ENCODE results near the gene MACF1. TPM values are rescaled to one million over a fixed set of nuclear protein-coding genes. Genes with fewer than 3 reads are reported as not detected.
A peak's percentile ranks its signal among the peaks of the same experiment; 100 is the strongest.

MACF1 gene
- total RNA-seq, 4 donors from 2014 or later: 78.7 to 139 (median 113) TPM

DNA sequence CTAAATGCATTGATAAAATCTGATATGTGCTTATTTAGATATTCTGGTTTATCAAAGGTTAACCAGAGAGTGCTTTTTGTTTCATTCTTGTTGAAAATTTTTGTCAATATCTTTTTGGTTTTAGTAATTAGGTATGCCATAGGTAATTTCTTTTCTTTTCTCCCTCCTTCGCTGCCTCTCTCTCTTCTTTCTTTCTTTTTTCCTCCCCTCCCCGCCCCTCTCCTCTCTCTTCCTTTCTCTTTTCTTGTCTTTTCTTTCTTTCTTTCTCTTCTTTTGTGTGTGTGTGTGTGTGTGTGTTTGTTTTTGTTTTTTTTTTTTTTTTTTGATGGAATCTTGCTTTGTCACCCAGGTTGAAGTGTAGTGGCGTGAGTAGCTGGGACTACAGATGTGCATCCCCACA lies 14.4 kb upstream of the MACF1 start:
- Histone ChIP-seq H3K4me3 (no peak overlapping the region), H3K27me3 (no peaks in the 10 kb centered on the region), H3K4me1 (peaks cover 27 to 36% of the 10 kb centered on the region in 2 donors), H3K36me3 (no peaks in the 10 kb centered on the region), H3K9me3 (no peaks in the 10 kb centered on the region), H3K27ac (peak overlapping the region in 1 of 4 donors; percentile 18)
- no peak for DNase-seq
- TF ChIP-seq, protein P1, sequence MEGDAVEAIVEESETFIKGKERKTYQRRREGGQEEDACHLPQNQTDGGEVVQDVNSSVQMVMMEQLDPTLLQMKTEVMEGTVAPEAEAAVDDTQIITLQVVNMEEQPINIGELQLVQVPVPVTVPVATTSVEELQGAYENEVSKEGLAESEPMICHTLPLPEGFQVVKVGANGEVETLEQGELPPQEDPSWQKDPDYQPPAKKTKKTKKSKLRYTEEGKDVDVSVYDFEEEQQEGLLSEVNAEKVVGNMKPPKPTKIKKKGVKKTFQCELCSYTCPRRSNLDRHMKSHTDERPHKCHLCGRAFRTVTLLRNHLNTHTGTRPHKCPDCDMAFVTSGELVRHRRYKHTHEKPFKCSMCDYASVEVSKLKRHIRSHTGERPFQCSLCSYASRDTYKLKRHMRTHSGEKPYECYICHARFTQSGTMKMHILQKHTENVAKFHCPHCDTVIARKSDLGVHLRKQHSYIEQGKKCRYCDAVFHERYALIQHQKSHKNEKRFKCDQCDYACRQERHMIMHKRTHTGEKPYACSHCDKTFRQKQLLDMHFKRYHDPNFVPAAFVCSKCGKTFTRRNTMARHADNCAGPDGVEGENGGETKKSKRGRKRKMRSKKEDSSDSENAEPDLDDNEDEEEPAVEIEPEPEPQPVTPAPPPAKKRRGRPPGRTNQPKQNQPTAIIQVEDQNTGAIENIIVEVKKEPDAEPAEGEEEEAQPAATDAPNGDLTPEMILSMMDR (IDR thresholded peaks at IDR 0.05 in 4 of 5, conservative IDR thresholded peaks at IDR 0.05 in 1 of 5): no peak
- no peak for TF ChIP-seq POLR2A (IDR thresholded peaks at IDR 0.05)
- intact Hi-C loops (cut with DNase I; ENCODE audit: low total_unique reads) (loop anchor here (2.0 to 5.0 kb wide), 2 partner anchors 59 to 217 kb away; no protein-coding TSS in a partner anchor), in situ Hi-C loops (cut with MboI; ENCODE audit: low sequenced_read_pairs in 4 of 4) (loop anchor here (5.0 to 10.0 kb wide), 3 partner anchors 65 to 88 kb away; no protein-coding TSS in a partner anchor)
- ATAC-seq: no peak

DNA sequence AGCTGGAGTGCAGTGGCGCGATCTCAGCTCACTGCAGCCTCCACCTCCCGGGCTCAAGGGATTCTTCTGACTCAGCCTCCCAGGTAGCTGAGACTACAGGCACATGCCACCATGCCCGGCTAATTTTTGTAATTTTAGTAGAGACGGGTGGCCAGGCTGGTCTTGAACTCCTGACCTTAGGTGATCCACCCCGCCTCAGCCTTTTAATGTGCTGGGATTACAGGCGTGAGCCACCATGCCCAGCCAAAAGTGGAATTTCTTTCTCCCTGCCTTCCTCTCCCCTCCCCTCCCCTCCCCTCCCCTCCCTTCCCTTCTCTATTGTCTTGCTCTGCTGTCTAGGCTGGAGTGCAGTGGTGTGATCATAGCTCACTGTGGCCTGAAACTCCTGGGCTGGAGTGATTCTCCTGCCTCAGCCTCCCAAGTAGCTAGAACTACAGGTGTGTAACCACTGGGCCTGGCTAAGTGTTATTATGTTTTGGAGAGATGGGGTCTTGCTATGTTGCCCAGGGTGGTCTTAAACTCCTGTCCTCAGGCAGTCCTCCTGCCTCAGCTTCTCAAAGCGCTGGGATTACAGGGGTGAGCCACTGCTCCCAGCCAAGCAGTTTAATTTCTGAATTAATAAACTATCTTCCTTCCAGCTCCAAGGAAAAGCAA lies 10.0 kb upstream of the MACF1 start:
- Histone ChIP-seq H3K4me1 (peaks cover 30 to 38% of the 10 kb centered on the region in 2 donors), H3K27ac (peak overlapping the region; percentile 3 to 20 (median 12)), H3K4me3 (no peak overlapping the region), H3K36me3 (no peaks in the 10 kb centered on the region), H3K27me3 (no peaks in the 10 kb centered on the region), H3K9me3 (no peaks in the 10 kb centered on the region)
- ATAC-seq (no peak), DNase-seq (no peak)
- in situ Hi-C loops (cut with MboI; ENCODE audit: low sequenced_read_pairs in 4 of 4): loop anchor here (5.0 to 10.0 kb wide), 3 partner anchors 60 to 92 kb away; no protein-coding TSS in a partner anchor
- intact Hi-C loops (cut with DNase I; ENCODE audit: low total_unique reads): loop anchor here (5.0 kb wide), 1 partner anchor 213 kb away; no protein-coding TSS in a partner anchor
- TF ChIP-seq POLR2A (IDR thresholded peaks at IDR 0.05): no peak
- TF ChIP-seq, protein P1 (IDR thresholded peaks at IDR 0.05 in 4 of 5, conservative IDR thresholded peaks at IDR 0.05 in 1 of 5): no peak

DNA sequence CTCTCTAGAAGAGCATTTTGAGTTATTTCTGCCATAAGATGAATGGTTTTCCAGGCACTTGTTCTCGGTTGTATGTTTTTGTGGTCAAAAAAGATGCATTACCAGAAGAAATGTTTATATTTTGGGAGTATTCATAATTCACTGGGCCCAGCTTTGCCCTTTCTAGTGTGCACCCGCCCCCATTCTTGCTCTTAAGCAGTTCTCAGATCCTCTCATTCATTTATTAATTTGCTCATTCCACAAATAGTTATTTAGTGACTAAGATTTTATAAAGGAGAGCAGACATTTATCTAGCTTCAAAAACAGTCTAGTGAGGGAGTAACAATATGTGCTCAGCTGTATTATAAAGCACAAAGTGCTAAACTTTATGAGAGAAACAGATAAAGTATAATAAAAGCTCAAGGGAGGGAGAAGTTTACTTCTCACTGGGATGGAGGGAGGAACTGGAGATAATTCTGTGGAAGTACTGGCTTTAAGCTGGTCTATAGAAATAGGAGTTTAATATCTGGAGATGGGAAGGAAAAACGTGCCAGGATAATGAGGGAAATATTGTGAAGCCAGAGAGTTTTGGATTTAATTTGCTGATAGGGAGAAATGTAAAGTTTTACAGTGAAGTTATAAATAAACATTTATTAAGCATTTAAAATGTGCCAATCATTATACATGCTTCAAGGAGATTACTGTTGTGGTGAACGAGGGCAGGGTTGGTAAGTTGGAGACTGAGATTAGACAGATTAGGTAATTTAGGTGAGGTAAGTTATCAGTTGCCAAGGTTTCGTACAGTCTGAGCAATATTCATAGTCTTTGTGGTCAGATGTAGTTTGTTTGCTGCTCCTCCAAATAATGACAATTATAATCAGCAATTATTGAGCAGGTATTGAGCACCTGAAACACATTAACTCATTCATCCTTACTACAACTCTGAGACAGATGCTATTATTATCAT lies 9.1 kb upstream of the MACF1 start:
- peak overlapping the region; percentile 3 to 20 (median 12) for H3K27ac ChIP-seq
- H3K27me3 ChIP-seq: no peaks in the 10 kb centered on the region
- in situ Hi-C loops (cut with MboI; ENCODE audit: low sequenced_read_pairs in 4 of 4) (loop anchor here in 1 of 4 donors (10.0 kb wide), 1 partner anchor 59 kb away; no protein-coding TSS in a partner anchor), intact Hi-C loops (cut with DNase I; ENCODE audit: low total_unique reads) (no loop called here)
- ATAC-seq (no peak), DNase-seq (no peak)
- H3K36me3 ChIP-seq: no peaks in the 10 kb centered on the region
- H3K9me3 ChIP-seq: no peaks in the 10 kb centered on the region
- TF ChIP-seq POLR2A (IDR thresholded peaks at IDR 0.05): no peak
- TF ChIP-seq, protein P1 (IDR thresholded peaks at IDR 0.05 in 4 of 5, conservative IDR thresholded peaks at IDR 0.05 in 1 of 5): no peak
- H3K4me1 ChIP-seq: peaks cover 26 to 38% of the 10 kb centered on the region in 2 donors
- no peak overlapping the region for H3K4me3 ChIP-seq

DNA sequence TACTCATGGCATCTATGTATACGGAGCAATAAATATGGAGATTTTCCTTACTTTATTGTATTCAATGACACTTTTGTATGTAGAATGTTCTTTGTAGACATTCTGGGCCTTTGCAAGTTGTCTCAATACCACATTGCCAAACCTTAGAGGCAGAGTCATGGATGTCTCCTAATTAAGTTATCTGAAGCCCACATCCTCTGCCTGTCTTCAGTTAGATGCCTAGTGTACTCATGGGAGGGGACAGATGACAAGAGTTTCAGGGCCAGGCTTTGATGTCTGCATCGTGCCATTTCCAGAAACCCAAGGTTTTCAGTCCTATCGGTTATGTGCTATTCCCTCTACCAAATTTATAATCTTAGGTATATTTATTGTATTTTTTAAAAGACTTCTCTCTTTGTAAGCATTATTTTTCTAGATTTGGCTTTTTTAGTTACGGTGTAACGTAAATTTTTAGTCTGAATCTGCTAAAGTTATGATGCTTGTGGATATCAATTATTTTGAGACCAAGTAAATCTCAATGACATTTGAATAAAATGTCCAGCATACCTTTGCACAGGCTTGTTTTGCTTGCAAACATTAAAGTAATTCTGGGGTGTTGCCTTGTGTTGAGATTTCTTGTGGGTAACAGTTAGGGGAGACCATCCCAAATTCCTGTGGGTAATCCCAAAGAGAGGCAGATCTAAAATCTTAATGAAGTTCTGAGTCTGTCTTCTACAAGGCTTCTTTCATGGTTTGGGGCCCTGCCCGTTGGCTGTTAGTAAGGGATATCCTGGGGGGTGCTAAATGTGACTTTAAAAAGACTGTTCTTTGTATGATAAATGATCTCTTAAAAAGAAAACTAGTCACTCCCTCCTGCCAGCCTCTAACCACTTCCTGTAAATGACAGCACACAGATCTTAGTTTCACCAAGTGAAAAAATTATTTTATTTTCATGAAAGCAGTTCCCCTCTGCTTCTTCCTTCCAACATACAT lies 8.0 kb upstream of the MACF1 start:
- TF ChIP-seq POLR2A (IDR thresholded peaks at IDR 0.05): no peak
- TF ChIP-seq, protein P1 (IDR thresholded peaks at IDR 0.05 in 4 of 5, conservative IDR thresholded peaks at IDR 0.05 in 1 of 5): no peak
- DNase-seq: no peak
- Histone ChIP-seq H3K4me1 (peaks cover 24 to 35% of the 10 kb centered on the region in 2 donors), H3K27me3 (no peaks in the 10 kb centered on the region), H3K9me3 (no peaks in the 10 kb centered on the region), H3K4me3 (no peak overlapping the region), H3K36me3 (no peaks in the 10 kb centered on the region), H3K27ac (no peak overlapping the region)
- intact Hi-C loops (cut with DNase I; ENCODE audit: low total_unique reads): no loop called here
- in situ Hi-C loops (cut with MboI; ENCODE audit: low sequenced_read_pairs in 4 of 4): loop anchor here in 1 of 4 donors (10.0 kb wide), 1 partner anchor 58 kb away; no protein-coding TSS in a partner anchor
- ATAC-seq: no peak

Data from gastrocnemius medialis (tissue), 4 donors.